GM21717 (cell line): ENCODE measurements around the gene UBTF.
"Not testable (repeated sequence)": the region's sequence is repeated elsewhere in the genome, so short reads cannot be mapped to it uniquely, and the experiment has no call there.

ENCODE experiments used
- ATAC-seq: cut with Tn5 transposase; IDR thresholded peaks from one replicate; pipeline ENCODE4 v1.9.1; 2021; ENCODE audit warnings: mild to moderate bottlenecking, moderate library complexity; ENCODE audit not compliant: unreplicated experiment

UBTF gene

GRCh38 chr17:44247440-44247841, 28.0 kb upstream of the UBTF start:
- no peak for ATAC-seq

- ATAC-seq, result no peak
Observed at GRCh38 chr17:44241106-44241624, 21.7 kb upstream of the UBTF start.

GRCh38 chr17:44237886-44238285, 18.4 kb upstream of the UBTF start:
- ATAC-seq, result not testable (repeated sequence)

GRCh38 chr17:44236444-44236991, 17.0 kb upstream of the UBTF start:
- ATAC-seq, result peak; percentile 46

GRCh38 chr17:44235583-44235936, 16.1 kb upstream of the UBTF start:
- no peak for ATAC-seq

- ATAC-seq, result no peak
Observed at GRCh38 chr17:44233582-44233981, 14.1 kb upstream of the UBTF start.

GRCh38 chr17:44232061-44232460, 12.6 kb upstream of the UBTF start:
- no peak for ATAC-seq

- ATAC-seq, result no peak
Observed at GRCh38 chr17:44230140-44230539, 10.7 kb upstream of the UBTF start.

- no peak for ATAC-seq
Observed at GRCh38 chr17:44229090-44229489, 9.6 kb upstream of the UBTF start.

GRCh38 chr17:44223541-44224071, 4.1 kb upstream of the UBTF start:
- no peak for ATAC-seq

- no peak for ATAC-seq
Observed at GRCh38 chr17:44222112-44222869, 2.8 kb upstream of the UBTF start.

- ATAC-seq, result no peak
Observed at GRCh38 chr17:44221862-44222111, 2.3 kb upstream of the UBTF start.

GRCh38 chr17:44221084-44221861, 1.8 kb upstream of the UBTF start:
- ATAC-seq, result no peak

- ATAC-seq, result no peak
Observed at GRCh38 chr17:44220213-44221083, 973 bp upstream of the UBTF start.

- peak; percentile 24 for ATAC-seq
Observed at GRCh38 chr17:44219108-44219615, 313 bp downstream of the UBTF start.

- peak; percentile 28 for ATAC-seq
Observed at GRCh38 chr17:44218344-44219107, 949 bp downstream of the UBTF start.

GRCh38 chr17:44217738-44218343, 1.6 kb downstream of the UBTF start:
- no peak for ATAC-seq

GRCh38 chr17:44216694-44217093, 2.8 kb downstream of the UBTF start:
- no peak for ATAC-seq

GRCh38 chr17:44216173-44216572, 3.3 kb downstream of the UBTF start:
- no peak for ATAC-seq

- no peak for ATAC-seq
Observed at GRCh38 chr17:44214896-44215295, 4.6 kb downstream of the UBTF start.
